GM18498 (cell line): ENCODE measurements around the gene FGFR2.
"Not testable (repeated sequence)": the region's sequence is repeated elsewhere in the genome, so short reads cannot be mapped to it uniquely, and the experiment has no call there.

Source experiments
- ATAC-seq: cut with Tn5 transposase; IDR thresholded peaks from one replicate; pipeline ENCODE4 v1.9.1; 2021; ENCODE audit warnings: mild to moderate bottlenecking, moderate library complexity; ENCODE audit not compliant: unreplicated experiment

Gene FGFR2

DNA sequence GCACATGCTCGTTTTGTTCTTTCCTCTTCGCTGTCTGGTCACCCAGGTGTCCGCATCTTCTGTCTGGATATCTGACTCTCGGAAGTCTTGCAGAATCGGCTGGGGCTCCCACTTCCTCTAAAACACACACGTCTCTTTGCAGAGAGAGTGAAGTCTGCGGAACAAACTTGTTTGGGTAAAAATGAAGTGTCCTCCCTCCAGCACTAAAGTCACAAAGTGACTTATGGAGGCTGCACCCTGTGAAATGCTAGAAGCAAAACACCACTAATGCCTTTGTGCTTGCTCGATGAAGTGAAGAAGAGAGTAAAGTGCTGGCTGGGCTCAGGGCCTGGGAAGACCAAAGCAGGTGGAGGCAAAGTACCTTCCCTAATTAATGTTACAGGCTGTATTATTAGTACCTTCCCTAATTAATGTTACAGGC, 71.4 kb downstream of the FGFR2 start:
- ATAC-seq = no peak

DNA sequence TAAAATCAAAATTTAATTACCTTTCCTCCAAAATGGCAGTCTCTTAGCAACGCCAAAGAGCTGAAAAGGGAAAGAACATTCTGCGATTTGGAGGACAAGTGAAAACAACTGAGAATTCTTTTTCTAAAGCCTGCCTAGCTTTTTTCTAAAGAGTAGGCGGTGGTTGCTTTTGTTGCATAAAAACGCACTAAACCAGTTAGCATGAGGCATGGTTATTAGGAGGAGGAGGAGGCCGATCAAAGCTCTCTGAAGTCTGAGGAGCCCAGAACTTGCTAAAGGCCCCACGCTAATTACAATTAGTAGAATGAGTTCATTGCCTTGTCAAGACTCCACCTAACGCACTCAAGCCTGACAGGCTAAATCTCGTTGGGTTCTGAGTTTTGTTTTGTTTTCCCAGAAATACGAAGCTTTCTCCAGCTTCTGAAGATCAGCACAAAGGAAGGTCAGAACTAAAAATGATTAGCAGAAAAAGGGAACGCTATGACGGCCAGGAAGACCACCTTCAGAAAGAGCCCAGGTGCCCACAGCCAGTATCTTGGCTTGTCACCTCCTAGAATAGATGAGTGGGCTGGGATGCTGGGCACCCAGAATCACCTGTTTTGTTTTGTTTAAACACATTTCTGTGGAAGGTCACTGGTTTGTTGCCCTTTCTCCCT, 72.0 kb downstream of the FGFR2 start:
- no peak for ATAC-seq

DNA sequence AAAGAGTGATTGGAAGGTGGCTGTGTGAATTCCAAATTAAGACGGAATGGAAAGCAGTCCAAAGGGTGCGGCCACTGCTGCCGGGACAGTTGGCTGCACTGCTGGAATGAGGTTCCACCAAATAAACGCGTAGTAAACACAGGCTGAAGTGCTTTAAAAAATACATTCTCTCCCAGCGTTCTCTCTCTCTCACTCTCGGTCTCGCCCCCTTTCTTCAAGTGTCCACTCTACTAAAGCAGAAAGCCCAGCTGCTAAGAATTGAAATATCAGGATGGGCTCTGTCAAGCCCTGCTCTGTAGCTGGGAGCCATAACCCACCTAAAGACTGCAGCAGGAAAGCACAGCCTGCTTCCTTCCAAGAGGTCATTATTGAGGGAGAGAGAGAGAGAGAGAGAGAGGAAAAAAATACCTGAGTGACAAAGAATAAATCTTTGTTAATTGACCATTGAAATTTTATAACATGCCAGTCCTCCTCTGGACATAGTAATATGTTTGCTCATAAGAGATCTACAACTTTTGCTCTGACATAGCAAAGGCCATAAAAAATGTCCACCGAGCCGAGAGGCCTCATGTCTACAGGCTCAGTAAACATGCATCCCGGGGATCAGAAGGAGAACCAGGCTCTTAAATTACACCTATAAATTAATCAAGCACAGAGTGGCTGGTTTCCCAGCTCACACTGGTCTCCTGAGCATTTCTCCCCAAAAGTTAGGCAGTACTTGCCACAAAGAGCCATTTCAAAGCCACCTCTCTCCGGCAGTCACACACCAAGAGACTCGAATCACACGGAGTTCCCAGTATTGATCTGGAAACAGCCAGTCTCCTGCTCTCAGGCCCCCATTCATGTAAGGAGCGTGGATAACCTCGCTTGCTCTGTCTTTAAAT, 72.8 kb downstream of the FGFR2 start:
- ATAC-seq = no peak

DNA sequence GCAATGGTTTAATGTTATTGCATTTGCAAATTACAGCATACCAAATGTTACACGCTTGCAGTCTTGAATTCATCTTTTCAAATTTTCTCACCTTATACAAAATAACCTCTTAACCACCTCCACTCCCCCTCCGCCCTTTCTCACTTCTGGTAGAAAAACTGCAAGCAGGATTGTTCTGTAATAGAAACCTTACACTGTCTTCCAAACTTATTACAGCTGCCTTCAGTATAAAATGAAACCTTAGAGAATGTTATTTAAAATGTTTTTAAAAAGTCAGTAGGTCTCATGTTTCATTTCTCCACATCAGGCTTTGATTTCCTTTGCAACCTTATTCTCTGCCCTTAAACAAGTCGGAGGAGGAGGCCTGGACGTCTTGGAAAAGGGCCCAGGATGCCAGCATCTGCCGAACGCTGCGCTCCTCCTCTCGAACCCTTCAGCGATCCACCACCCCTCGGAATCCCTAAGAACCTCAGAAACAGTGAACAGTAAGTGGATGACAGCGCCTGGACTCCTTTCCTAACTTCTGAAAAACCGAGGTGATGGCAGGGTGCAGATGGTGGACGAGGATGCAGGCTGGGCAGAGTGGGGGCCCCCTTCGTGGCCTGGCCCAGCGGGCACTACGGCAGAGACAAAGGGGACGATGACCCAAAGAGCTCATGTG, 74.0 kb downstream of the FGFR2 start:
- ATAC-seq = no peak

DNA sequence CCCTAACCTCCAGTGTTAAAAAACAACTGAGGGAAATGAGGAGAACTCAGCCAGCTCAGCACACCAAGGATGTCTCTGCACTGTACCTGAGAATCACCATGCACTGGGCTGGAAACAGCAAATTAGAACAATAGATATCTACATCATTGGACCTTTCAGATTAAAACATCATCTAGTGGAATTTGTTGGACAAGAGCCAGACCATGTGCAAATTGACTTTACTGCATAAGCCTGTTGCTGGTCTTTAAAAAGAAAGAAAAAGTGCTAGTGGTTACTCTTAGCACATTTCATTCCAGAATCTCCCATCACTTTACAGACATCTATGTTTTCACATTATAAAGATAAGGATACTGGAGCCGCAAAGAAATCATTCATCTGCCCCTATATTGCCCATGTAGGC, 75.4 kb downstream of the FGFR2 start:
- no peak for ATAC-seq

DNA sequence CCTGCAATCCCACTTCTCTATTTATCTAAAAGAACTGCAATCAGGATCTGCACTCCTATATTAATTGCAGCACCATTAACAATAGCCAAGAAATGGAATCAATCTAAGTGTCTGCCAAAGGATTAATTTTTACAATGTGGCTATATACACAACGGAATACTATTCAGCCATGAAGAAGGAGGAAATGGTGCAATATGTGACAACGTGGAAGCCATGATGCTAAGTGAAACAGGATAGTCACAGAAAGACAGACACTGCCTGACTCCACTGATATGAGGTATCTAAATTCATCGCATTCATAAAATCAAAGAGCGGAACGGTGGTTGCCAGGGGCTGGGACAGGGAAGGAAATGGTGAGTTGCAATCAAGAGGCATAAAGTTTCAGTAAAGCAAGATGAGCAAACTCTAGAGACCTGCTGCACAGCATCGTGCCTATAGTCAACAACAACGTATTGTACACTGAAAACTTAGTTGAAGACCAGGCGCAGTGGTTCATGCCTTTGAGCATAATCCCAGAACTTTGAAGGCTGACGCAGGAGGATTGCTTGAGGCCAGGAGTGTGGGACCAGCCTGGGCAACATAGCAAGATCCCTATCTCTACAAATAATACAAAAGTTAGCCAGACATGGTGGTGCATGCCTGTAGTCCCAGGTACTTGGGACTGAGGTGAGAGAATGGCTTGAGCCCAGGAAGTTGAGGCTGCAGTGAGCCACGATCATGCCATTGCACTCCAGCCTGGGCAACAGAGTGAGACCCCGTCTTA, 76.3 kb downstream of the FGFR2 start:
- ATAC-seq = no peak

DNA sequence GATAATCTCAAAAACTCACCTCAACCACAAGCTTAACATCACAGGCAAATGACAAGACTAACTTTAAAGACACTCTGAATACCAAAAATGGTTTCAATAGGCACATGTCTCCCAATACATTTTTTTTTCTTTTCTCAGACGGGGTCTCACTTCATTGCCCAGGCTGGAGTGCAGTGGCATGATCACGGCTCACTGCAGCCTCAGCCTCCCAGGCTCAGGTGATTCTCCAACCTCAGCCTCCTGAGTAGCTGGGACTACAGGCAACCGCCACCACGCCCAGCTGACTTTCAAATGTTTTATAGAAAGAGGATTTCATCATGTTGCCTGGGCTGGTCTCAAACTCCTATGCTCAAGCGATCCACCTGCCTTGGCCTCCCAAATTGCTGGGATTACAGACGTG, 77.7 kb downstream of the FGFR2 start:
- not testable (repeated sequence) for ATAC-seq

DNA sequence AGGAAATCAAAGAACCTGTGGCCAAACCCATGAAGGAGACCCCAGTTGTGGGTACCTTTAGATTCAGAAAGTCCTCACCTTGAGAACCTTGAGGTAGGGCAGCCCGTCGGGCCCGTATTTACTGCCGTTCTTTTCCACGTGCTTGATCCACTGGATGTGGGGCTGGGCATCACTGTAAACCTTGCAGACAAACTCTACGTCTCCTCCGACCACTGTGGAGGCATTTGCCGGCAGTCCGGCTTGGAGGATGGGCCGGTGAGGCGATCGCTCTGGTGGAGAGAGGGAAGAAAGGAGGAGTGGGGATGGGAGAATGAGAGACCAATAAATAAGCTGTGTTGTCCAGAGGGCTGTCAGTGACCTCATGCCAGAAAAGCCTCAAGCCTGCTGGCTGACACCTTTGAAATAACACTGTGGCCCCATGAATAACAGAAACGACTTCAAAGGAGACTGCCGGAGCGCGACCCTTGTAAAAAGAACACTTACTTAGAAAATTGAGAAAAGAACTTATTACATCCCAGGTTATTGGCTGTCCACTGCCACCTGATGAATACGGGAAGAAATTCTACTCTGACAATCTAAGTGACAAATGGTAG, 78.2 kb downstream of the FGFR2 start:
- ATAC-seq = no peak

DNA sequence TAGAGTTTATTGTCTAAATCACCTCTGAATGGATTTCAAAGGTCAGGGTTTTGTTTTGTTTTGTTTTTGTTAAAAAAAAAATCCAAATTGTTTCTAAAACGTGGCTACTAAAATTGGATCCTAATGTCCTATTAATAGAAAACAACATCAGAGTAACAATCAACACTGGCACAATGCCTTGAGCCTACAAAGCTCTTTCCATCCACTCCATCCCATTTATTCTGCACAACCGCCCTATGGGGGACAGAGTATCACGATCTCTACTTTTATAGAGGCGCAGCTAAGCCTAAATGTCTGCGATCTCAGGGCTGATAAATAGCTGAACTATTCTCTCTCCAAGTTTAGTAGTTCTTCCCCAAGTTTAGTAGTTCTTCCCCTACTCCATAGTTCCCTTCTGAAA, 78.8 kb downstream of the FGFR2 start:
- ATAC-seq = no peak

DNA sequence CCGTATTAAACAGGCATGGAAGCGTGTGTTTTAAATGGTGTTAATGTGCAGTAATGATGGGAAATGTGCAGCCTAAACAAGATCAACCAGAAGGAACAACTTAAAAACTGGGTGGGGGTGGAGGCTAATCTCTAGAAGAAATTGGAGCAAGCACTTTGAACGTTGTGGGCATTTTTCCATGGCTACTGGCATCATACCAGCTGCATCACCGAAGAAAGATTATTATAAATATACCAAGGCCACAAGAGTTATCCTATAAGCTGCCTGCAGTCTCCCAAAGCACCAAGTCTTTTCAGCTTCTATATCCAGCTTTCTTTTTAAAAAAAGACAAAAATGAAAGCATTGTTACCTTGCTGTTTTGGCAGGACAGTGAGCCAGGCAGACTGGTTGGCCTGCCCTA, 79.9 kb downstream of the FGFR2 start:
- no peak for ATAC-seq

DNA sequence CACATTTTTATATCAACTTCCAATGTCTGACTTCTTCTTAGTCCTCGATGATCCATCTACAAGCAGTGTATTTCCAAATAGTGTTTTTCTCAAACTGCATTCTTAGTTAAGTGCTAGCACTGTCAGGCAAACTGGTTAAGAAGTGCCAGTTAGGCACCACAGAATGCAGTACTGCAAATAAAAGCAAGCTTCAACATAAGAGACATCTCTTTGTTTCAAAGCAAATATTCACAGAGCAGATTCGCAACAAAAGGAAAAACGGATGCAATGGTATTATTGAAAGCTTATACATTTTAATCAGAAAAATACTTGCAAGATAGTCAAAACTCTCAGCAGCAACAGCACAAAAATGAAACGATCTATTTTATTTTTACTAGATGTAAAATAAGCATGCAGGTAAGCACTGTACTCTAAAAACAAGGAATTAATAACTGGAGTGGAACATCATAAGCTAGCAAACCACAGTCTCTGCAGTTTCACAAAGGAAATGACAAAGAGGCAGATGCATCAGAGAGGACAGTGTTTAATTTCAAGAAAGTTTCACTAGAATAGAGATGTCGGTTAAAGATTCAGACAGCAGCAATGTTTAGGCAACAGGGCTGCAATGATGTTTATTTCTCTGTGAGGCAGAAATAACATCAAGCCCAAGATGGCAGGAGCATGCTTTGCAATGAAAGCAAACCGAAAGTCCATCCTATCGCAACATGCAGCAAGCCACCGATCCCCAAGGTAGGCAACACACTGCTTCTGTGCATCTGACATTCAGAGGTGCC, 82.0 kb downstream of the FGFR2 start:
- ATAC-seq = peak; percentile 79

DNA sequence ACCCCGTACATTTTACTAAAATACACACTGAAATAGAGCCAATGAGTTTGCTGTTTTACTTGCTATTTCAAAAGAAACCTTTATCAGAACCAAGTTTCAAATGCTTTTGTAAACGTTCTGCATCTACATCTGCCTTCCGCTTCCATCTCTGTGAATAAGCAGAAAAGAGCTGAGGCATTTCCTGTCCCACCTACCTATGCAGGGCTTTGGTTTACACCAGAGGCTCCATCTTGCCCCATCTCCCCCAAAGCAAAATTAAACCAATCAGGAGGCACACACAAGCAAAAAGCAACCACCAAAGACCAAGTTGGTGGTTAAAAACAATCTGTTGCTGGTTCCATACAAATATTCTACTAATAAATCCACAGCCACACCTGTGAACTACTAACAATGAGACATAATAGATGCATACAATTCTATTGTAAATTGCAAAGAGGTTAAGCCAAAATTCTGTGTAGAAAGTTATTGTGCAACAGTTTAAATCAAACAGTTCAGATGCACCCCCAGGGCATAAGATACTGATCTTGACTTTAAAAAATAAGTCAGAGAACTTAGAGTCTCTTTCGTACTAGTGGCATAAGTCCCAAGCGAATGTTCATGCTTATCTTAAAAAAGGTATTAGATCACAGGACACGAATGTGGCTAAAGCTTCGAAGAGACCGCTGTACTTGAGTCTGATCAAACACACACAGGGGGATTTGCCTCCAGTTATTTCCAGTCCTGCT, 83.9 kb downstream of the FGFR2 start:
- ATAC-seq = no peak

DNA sequence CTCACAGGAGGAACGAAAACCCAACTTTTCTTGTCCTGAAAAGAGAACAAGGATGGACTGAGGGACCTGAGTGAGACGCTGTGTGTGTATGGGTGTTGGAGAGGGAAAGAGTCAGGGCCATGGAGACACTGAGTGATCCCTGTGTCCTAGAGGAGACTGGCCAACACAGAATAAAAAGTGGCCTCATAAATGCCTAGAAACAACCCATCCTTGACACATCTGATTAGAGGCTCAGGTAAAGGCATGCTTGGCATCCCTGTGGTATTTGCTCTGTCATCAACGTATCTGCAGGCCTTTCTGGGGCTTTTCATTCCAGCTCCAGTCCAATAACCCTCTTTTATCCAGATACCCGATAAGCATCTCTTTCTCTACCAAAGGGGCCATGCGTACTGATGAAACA, 86.3 kb downstream of the FGFR2 start:
- no peak for ATAC-seq

DNA sequence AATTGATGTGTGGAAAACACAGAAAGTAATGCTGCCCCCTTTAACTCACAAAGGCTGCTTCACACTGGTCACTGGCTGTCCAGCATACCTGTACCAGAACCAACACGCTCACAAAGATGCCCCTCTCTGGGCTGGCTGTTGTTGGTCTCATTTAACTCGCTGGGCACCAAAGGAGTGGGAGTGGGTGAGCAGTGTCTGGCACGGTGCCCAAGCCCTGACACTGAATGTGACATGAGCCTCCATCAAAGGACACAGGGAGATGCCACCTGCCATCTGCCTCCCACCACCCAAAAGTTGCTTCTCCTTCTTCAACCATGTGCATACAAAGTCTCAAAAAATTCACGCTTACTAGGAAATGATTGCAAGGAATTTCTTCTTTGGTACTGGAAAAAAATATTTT, 86.8 kb downstream of the FGFR2 start:
- ATAC-seq = no peak

DNA sequence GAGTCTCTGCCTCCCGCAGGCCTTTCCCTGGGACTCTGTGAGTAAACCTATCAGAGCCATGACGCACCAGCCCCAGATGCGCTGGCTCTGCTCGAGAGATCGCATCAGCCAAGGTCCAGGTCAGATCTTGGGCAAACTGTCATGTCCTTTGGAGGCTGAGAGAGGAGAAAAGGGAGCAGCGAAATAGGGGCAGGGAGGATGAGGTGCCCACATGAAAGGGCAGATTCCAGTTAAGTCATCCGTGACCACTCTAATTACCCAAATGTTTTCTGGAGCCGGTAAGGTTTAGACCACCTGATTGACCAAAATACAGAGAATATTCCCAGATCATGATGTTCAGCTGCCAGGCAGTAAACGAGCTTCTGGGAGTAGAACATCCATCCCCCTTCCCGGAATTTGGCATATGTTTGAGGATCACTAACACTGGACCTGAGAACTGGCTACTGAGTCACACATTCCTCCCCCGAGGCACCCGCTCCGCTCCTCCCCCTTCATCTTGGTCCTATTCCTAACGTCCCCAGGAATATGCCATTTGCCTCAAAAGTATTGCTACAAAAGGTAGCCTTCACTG, 88.0 kb downstream of the FGFR2 start:
- ATAC-seq = no peak

DNA sequence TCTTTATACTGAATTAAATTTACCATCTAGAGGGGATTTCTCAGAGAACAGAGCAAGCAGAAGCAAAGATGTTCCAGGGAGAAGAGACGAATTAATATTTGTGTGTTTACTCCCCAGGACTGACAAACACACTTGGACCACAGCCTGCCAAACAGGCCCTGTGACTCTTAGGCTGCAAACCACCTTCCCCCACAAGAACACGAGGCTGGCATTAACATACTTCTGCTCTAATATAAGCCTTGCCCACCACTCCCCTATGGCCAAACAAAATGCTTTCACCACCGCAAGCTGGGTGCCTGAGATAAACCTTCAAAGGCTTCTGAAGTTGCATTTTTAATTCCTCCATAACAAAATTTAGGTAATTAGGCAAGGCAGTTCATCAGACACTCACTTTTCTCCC, 88.4 kb downstream of the FGFR2 start:
- ATAC-seq = no peak

DNA sequence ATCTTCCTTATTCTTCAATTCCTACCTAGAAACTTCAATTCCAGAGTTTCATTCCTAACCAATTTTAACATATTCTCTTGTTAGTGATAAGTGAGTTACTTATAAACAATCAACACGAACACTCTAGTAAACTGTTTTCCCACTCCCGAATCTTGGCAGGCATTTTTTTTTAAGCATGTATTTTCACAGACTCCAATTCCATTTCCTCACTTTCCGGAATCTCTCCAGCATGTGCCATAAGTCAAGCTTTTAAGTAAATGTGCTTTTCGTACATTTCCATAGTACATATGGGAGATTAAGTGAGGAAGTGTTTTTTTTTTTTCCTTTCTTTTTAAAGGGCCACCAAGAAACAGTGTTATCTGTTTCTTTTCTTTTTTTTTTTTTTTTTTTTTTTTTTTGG, 89.1 kb downstream of the FGFR2 start:
- no peak for ATAC-seq

DNA sequence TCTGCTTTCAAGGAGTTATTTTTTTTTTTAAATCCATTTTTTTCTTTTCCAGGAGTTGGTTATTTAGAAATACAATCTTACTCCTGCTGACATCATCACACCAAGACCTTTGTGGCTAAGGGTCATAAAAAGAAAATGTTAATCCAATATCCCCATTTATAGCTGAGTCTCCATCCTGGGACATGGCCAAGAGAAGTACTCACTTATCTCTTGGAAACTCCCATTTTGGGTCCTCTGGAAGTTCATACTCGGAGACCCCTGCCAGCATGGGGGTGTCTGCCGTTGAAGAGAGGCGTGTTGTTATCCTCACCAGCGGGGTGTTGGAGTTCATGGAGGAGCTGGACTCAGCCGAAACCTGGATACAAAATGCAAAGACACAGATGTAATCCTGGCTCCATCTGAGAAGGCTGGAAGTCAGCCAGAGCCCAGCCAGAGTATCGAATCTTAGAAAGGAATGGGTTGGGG, 94.6 kb downstream of the FGFR2 start:
- no peak for ATAC-seq

DNA sequence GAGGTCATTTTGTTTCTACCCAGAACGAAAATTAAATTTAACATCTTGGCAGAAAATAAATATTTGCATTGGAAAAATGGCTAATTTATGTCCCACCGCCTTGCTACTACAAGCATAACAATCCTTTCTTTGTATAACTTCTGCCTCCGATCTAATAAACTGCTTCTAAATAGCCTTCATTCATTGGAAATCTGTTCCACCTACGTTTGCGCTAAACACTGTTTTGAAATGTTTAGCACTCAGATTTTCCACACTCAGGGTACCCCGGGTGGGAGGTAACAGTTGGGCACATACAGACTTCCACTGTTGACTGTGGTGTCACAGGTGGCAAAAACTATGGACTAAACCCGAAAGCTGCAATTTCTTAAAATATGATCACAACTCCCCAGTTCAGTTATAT, 96.4 kb downstream of the FGFR2 start:
- no peak for ATAC-seq
